GM18499 (cell line): ENCODE data around the gene SYNPO2.
A peak's percentile ranks its signal among the peaks of the same experiment; 100 is the strongest.
"Not testable (repeated sequence)": the region's sequence is repeated elsewhere in the genome, so short reads cannot be mapped to it uniquely, and the experiment has no call there.

Experiments used
- ATAC-seq: cut with Tn5 transposase; IDR thresholded peaks from one replicate; pipeline ENCODE4 v1.9.1; 2021; ENCODE audit warnings: moderate number of reproducible peaks; ENCODE audit not compliant: insufficient read depth, unreplicated experiment

SYNPO2 gene

DNA sequence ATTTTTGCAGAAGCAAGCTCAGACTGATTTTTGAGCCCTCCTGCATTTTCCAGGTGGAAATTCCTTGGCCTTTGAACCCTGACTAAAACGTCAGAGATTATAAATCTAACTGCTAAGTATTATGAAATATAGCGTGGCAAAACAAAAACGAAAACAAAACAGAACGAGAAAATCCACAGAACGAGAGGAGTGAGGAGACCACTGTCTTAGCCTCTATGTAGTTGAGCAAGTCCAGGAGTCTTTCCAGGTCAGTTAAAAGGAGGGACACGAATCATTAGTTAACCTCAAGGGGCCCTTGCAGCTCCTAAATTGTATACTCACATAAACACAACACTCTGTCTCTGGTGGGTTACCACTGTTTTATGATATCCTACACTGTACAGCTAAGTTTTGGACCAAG, 80.2 kb downstream of the SYNPO2 start:
- no peak for ATAC-seq

DNA sequence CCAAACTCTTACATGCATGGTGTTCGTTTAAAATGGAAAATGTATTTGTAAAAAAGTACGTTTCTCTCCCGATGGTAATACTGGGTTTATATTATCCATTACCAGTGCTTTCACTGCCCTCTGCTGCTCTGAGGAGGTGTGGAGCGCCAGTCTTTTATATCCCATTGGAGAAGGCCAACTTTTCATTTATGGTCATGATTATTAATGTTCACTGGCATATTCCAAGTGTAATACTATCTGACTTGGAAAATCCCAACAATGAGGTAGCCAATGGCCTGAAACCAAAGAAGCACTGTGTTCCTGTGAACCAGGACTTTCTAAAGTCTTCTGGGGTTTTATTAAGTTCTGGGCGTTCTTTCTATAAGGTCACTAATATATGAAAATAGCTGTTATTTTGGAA, 80.7 kb downstream of the SYNPO2 start:
- no peak for ATAC-seq

DNA sequence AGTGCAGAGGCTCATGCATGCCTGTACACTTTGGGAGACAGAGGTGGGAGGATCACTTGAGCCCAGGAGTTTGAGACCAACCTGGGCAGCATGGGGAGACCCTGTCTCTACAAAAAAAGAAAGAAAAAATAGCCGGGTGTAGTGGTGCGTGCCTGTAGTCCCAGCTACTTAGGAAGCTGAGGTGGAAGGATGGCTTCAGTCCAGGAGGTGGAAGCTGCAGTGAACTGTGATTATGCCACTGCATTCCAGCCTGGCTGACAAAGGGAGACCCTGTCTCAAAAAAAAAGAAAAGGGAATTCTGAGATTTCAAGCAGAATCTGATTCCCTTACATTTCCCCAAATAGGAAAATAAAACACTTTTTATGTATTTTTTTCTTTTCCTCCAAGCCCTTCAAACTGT, 83.5 kb downstream of the SYNPO2 start:
- ATAC-seq, result no peak

DNA sequence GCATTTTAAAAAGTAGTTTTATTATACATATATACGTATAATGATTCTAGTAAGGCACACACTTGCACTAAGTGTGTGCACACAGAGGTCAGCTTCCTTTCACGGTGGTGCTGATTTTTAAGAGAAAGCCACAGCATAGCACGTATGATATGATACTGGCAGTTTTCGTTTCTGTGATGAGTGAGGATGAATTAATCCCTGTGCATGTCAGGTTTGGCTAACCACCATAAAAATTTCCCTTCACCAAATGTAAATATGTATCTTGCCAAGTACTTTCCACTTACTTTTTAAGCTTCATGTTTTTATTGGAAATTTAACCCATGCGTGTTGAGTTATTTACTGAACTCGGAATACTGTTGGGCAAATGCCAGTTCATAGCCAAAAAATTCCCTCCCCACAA, 84.6 kb downstream of the SYNPO2 start:
- ATAC-seq, result no peak

DNA sequence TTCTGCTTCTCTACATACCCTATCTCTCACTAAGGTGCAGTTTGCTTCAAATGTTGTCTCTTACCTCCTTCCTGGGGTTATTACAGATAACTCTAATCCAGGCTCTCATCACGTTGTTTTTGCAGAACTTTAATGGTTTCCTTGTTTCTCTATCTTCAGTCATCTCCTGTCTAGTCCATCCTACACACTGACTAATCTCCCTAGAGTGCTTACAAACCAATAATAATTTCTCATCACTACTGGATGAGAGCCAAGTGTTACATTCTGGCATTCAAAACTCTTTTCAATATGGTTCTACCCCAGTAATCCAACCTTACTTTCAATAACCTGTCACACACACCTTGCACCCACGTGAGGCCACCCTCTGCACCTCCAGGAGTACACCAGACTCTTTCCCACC, 86.1 kb downstream of the SYNPO2 start:
- ATAC-seq, result no peak

DNA sequence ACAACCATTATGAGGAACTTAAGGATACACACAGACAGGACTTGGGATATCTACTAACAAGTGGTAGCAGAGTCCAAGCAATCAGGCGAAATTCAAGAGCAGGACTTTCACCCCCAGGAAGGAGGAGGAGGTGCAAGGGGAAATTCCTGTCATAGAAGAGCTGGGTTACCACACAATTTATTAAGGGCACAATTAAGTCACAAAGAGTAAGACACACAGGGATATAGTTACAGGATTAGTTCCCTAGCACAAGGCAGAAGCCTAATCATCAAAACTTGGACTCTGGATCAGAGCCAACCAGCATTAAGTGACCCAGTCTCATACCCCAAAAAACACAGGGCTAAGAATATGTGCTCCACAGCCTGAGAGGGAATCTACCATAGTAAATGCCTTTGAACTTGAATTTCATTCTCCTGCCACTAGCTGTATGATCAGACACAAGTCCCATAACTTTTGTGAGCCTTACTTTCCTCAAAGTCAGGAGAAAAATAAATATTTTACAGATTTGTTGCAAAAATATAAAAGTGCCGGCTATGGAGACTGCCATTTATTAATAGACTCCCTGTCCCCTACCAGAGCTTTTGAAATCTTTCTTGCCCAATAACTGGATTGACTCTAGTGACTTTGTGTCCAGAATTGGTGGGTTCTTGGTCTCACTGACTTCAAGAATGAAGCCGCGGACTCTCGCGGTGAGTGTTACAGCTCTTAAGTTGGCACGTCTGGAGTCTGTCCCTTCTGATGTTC, 87.0 kb downstream of the SYNPO2 start:
- ATAC-seq, result no peak

DNA sequence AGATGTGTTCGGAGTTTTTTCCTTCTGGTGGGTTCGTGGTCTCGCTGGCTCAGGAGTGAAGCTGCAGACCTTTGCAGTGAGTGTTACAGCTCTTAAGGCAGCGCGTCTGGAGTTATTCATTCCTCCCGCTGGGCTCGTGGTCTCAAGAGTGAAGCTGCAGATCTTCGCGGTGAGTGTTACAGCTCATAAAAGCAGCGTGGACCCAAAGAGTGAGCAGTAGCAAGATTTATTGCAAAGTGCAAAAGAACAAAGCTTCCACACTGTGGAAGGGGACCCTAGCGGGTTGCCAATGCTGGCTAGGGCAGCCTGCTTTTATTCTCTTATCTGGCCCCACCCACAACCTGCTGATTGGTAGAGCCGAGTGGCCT, 87.5 kb downstream of the SYNPO2 start:
- not testable (repeated sequence) for ATAC-seq

DNA sequence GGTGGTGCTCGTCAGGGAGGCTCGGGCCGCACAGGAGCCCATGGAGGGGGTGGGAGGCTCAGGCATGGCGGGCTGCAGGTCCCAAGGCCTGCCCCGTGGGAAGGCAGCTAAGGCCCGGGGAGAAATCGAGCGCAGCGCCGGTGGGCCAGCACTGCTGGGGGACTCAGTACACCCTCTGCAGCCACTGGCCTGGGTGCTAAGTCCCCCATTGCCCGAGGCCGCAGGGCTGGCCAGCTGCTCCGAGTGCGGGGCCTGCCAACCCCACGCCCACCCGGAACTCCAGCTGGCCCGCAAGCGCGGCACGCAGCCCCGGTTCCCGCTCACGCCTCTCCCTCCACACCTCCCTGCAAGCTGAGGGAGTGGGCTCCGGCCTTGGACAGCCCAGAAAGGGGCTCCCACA, 88.4 kb downstream of the SYNPO2 start:
- not testable (repeated sequence) for ATAC-seq

DNA sequence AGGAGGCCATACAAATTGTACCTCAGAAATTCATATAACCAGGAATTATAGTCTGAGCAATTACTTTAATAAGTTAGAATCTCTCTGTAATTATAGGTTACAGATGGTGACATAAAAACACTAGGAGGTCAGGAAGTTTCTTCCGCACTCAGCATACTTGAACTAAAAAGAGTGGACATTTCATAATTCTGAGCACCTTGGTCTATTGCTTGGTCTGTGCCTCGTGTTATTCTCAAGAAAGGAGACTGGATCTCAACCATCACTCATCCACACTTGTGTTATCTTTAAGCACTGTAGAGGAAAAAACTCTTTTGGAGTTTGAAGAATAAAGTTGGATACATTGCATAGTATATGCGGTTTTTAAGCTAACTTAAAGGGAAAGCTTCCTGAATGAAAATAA, 91.1 kb downstream of the SYNPO2 start:
- no peak for ATAC-seq

DNA sequence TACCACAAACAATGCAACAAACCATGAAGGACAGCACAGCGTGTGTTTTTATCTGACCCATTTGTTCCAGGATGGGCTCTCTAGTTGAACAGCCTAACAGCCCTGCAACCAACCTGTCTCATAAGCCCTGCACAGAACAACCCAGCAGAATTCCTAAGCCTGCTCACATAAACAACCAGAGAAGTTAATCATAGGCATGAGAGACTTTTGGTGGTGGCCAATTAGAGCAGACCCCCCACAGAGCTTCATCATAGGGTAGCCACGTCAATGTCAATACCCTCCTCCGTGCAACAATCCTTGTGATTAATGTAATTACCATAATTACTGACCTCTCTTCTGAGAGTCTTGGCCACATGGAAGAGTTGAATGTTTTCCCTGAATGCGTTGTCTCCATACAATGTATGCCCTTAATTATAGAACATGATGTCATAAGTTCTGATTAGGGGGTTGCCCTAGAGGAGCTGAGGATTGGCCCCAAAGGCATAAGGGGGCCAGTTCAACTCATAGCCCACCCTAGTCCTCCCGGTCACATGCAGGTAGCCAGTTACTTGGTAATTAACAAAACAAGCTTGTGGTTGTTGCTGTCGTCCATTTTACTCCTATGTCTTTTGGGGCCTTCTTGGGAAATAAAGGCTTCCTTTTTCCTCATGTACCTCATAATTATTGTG, 92.7 kb downstream of the SYNPO2 start:
- no peak for ATAC-seq

DNA sequence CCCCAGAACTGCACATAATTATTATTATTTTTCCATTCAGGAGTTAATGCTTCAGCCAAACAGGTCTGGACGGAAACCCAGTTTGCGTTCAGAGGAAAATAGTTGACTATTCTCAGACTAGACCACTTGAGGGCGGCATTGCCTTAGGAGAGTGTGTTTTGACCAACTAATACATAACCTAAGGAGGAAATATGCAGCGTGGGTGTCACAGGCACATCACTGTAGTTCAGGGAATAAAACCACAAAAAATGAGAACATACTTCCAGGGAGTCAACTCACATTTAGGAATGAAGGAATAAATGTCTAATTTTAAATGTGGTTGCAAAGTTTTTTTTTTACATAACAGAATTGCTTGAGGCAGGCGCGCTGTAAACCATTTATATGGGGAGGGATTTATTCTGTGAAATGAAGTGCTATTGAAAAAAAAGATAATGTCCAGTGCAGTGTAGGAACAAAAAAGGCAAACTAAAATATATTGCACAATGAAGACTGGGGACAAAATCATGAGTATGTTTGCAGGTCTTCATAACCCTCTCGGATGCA, 93.3 kb downstream of the SYNPO2 start:
- peak; percentile 77 for ATAC-seq

DNA sequence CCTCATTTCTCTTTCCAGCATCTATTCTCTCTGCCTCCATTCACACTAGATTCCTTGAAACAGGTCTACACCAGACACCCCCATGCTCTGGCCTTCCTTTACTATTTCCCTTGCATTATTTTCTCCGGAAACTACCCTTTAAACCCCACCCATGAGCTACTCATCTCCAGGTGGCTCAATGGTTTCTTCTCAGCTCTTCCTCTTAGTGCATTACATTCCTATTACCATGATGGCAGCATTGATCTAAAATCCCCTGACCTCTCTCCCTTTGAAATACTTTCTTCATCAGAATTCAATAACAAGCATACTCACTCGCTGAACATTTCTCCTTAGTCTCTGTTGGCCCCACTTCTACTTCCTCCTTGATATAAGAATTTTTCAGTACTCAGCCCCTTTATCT, 94.6 kb downstream of the SYNPO2 start:
- ATAC-seq, result no peak

DNA sequence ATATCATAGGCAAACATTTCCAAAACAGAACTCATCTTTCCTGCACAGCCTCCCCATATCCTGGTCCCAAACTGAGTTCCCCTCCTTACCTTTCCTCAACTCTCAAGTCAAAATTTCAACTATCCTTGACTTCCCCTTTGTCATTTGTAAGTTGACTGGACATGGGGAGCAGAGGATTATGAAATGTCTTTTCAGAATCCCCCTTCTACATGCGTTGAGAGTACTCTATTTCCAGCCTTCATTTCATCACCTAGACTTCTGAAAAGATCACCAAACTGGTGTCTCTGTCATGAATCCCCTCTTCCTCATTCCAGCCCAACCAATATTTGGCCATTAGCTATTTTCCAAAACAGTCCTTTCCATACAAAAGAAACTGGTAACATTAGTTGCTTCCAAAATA, 95.2 kb downstream of the SYNPO2 start:
- ATAC-seq, result no peak

DNA sequence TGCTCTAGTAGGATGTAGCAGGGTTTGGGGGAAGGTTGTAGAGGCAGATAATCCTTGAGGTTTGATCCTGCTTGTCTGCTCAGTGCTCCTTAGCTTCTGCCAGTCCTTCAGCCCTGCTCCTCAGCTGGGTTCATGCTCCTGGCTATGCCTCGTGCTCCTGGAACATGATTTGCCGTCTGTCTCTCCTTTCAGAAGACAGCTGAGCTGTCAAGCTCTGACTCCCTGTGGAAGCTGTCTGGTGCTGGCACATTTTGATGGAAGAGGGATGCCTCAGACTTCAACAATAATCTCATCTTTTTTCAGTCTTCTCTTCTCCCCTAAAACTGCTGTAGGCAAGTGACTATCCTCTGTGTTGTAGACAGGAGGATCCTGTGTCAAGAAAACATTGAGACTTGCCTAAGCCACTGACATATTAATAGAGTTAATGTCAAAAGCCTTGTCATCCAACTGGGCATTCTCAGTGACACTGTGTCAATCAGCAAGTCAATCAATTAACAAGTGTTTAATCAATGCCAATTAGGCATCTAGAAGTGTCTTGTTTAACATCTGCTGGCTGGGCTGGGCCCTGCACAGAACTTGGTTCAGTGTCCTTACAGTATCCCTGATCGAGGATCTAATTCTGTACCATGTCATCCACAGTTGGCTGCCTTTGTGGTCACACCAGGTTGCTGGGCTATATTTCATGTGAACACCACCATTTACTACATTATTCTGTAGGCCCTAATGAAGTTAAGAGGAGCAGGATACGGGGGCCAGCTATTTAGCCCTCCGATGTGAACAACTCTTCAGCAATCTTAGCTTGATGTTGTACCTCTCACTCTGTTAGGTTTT, 96.7 kb downstream of the SYNPO2 start:
- no peak for ATAC-seq

DNA sequence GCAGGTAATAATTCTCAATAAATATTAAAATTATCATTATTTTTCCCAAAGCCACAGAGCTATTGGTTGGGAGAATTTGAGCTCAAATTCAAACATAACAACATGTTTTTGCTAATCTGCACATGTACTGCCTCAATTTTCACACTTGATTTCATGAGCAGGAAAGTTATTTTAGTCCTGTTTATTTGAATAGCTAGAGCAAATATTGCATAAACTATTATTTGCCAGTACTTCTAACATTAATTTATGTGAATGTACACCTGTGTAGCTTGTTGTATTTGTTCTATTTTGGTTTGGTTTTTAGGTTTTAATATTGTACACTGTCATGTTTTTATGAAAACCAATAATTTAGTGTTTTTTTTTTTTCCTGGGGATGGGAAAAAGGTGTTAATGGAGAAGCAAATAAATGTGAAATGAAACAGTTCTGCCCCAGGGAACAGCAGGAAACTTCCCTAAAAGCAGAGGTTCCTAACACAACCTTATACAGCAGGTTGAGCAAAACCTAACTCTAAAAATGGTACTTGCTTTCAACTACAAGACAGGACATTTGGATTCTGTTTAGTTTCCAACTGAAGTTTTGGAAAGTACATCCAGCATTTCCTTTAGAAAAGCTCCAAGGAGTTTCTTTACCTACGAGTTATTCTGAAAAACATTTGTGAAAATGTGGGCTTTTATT, 99.4 kb downstream of the SYNPO2 start:
- no peak for ATAC-seq

DNA sequence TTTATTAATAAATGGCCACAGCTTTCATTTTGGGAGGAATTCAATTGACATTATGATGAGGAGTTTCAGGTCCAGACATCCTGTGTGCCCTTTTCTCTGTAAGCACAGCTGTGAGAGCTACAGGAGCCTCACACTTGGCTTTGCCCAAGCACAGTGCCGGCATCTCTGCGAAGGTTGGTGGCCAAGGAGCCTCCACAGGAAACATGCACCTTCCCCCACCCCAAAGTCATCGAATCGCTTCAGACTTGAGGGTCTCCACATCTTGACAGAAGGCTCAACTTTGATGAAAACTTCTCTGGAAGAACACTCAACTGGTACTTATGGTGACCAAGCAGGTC, 100.0 kb downstream of the SYNPO2 start:
- ATAC-seq, result no peak

DNA sequence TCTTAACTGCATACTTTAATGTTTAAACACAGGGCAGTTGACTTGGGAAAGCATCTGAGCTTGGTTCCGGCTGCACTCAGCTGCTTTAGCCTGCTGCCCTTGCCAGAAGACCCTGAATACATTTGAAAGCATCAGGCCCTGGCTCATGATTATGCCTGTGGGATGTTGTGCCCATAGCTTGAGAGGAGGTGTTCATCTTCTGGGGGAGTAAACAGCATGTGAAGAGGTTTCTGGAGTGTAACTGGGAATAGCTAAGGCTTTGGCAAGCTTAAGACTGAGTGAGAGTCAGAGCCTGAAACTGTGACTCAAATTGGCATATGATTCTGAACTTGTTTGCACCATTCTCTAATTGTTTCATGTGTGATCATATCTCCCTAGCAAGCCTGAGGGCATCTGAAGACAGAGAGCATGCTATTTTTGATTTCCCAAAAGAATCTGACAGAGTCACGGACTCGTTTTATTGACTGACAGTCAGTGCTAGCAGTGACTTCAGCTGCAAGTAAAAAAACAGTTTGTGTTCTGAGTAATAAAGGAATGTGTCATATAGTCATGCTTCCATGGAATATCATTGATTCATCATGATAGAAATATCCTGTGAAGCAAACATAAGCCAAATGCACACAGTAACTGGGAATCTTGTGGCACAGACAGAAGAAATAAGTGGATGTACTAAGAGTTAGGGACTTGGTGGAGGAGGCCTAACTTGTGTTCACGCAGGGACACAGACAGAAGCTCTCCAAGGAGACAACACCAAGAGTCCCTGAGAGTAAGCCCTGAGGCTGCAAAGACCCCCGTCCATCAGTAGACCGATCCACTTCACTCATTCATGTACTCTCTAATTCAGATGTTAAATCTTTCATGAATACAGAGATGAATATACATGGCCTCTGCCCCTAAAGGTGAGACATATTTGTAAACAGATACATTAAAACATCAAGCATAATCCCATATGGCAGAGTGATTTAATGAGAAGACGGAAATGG, 100.7 kb downstream of the SYNPO2 start:
- no peak for ATAC-seq

DNA sequence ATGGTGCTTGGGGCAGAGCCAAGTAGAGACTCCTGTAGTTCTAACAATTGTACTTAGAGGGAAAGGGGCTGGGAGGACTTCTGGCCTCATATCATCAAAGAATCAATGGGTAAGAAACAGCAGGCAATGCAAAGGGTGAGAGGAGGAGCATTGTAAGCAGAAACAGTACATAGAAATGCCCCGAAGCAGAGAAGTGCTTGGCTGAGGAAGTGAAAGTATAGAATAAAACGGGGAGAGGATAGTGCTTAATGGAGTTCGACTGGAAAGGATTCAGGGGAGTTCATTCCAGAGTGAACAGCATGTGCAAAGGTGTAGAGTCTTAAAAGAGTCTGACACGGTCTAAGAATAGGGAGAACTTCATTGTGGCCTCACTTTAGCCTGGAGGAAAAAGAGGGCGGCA, 103.0 kb downstream of the SYNPO2 start:
- no peak for ATAC-seq

DNA sequence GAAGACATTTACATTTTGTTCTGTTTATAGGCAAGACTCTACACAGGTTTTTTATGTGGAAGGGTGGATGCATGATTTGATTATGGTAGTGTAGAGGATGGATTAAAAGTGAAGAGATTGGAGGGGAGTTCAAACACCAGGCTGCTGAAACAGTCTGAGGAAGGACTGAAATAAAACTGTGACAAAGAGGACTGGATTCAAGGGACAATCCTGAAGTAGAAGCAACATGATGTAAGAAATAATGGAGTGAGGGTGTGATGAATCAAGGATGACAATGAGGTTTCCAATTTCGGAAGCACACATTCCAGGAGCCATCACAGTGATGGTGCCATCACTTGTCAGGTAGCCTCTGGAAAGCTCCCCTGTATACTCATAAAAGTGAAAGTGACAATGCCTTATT, 103.5 kb downstream of the SYNPO2 start:
- no peak for ATAC-seq

DNA sequence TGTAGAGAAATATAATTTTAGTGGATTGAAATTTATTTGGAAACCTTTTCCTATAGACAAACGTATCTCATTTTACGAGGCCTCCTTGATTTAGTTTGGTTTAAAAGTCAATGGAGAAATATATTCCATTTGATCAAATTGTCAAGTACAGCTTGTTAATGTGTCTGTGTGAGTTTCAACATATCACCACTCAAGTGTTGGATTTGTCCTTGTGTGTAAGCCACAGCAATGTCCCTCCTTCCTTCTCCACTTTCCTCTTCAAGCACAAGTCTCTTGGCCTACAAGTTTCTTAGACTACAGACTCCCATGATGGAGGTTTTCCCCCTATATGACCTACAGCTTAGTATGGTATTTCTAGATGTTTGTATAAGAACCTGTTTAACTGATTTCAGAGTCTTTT, 104.7 kb downstream of the SYNPO2 start:
- ATAC-seq, result no peak
